ENCODE results near the gene ADAMTS12. TPM values are rescaled to one million over a fixed set of nuclear protein-coding genes. Genes with fewer than 3 reads are reported as not detected.

The ADAMTS12 gene
- total RNA-seq, 1 experiment from 2014 or later = not detected

DNA sequence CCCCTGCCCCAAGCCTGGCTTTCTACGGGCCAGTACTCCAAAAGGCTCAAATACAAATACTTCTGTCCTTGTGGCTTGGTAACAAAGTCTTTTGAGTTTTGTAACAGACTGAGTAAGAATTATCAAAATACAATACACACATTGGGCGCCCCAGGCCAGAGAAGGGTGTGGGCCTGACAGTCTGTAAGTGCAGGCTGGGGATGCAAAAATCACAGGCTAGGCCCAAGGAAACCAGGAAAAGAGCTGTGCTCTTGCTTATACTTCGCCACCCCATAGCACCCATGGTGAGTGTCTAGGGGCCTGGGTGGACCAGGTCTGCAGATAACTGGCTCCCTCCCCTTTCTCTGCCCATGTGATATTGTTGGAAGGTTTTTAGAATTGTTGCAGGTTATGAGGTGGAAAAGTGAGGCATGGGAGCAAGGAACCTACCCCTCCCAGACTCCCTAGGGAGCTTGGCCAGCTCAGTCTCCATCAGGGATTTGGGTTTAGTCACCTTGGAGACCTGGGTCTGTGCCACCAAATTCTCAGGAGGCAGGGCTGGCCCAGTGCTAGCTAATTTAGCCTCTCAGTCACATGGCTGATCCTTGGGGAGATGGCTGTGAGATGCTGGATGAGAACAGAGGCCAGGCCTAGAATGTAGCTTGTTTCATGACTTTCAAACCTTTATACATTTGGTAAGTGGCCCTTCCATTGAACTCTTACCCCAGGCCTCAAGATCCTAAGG lies 378.2 kb downstream of the ADAMTS12 start:
- Histone ChIP-seq H3K4me2 (ENCODE audit: low read depth, low read length, poor library complexity, severe bottlenecking) (no peak overlapping the region), H4K20me1 (ENCODE audit: insufficient read depth, low read depth, low read length) (no peaks in the 10 kb centered on the region), H3K79me2 (ENCODE audit: low read length) (no peaks in the 10 kb centered on the region), H3K9ac (ENCODE audit: low read length) (no peak overlapping the region), H3K27me3 (ENCODE audit: low read length) (no peaks in the 10 kb centered on the region), H2AFZ (ENCODE audit: low read length) (no peak overlapping the region), H3K36me3 (ENCODE audit: insufficient read depth, low read length) (no peaks in the 10 kb centered on the region), H3K4me3 (ENCODE audit: low read length) (no peak overlapping the region), H3K27ac (ENCODE audit: low read length) (no peak overlapping the region), H3K9me3 (ENCODE audit: low read length) (no peaks in the 10 kb centered on the region), H3K4me1 (ENCODE audit: low read length) (no peaks in the 10 kb centered on the region), H3K9me2 (replicated peaks; ENCODE audit: insufficient read depth, low read length) (no peaks in the 10 kb centered on the region)
- no peak for DNase-seq

DNA sequence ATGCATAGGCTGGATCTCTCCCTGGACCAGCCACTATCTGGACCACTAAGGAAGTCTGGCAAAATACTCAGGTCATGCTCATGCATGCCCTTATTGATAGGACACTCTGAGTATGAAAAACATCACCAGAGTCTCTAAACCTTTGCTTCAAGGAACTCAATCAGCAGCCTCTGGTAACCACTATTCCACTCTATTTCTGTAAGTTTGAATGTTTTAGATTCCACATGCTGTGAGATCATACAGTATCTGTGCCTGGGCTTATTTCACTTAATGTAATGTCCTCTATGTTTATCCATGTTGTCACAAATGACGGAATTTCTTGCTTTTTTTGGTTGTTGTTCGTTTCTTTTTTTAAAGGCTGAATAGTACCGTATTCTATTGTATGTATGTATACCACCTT lies 382.8 kb downstream of the ADAMTS12 start:
- Histone ChIP-seq H4K20me1 (ENCODE audit: insufficient read depth, low read depth, low read length) (no peaks in the 10 kb centered on the region), H3K36me3 (ENCODE audit: insufficient read depth, low read length) (no peaks in the 10 kb centered on the region), H3K4me3 (ENCODE audit: low read length) (no peak overlapping the region), H2AFZ (ENCODE audit: low read length) (no peak overlapping the region), H3K9me3 (ENCODE audit: low read length) (no peaks in the 10 kb centered on the region), H3K4me1 (ENCODE audit: low read length) (no peaks in the 10 kb centered on the region), H3K79me2 (ENCODE audit: low read length) (no peaks in the 10 kb centered on the region), H3K27ac (ENCODE audit: low read length) (no peak overlapping the region), H3K4me2 (ENCODE audit: low read depth, low read length, poor library complexity, severe bottlenecking) (no peak overlapping the region), H3K9ac (ENCODE audit: low read length) (no peak overlapping the region), H3K27me3 (ENCODE audit: low read length) (no peaks in the 10 kb centered on the region), H3K9me2 (replicated peaks; ENCODE audit: insufficient read depth, low read length) (no peaks in the 10 kb centered on the region)
- DNase-seq = no peak

DNA sequence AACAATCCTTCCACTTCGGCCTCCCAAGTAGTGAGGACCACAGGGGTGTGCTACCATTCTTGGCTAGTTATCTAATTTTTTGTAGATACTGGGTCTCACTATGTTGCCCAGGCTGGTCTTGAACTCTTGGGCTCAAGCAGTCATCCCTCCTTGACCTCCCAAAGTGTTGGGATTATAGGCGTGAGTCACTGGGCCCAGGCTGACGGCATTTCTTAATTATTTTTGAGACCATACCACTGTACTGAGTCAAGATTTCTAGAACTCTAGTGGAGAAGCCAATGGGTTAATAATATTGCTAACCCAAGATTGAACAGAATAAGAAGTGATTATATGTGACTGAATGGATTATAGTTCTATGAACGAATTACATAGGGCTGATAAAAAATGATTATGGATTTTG lies 384.4 kb downstream of the ADAMTS12 start:
- Histone ChIP-seq H3K79me2 (ENCODE audit: low read length) (no peaks in the 10 kb centered on the region), H3K4me1 (ENCODE audit: low read length) (no peaks in the 10 kb centered on the region), H2AFZ (ENCODE audit: low read length) (no peak overlapping the region), H3K36me3 (ENCODE audit: insufficient read depth, low read length) (no peaks in the 10 kb centered on the region), H3K9me3 (ENCODE audit: low read length) (no peaks in the 10 kb centered on the region), H3K27ac (ENCODE audit: low read length) (no peak overlapping the region), H3K4me2 (ENCODE audit: low read depth, low read length, poor library complexity, severe bottlenecking) (no peak overlapping the region), H4K20me1 (ENCODE audit: insufficient read depth, low read depth, low read length) (no peaks in the 10 kb centered on the region), H3K9ac (ENCODE audit: low read length) (no peak overlapping the region), H3K9me2 (replicated peaks; ENCODE audit: insufficient read depth, low read length) (no peaks in the 10 kb centered on the region), H3K27me3 (ENCODE audit: low read length) (no peaks in the 10 kb centered on the region), H3K4me3 (ENCODE audit: low read length) (no peak overlapping the region)
- DNase-seq = no peak

DNA sequence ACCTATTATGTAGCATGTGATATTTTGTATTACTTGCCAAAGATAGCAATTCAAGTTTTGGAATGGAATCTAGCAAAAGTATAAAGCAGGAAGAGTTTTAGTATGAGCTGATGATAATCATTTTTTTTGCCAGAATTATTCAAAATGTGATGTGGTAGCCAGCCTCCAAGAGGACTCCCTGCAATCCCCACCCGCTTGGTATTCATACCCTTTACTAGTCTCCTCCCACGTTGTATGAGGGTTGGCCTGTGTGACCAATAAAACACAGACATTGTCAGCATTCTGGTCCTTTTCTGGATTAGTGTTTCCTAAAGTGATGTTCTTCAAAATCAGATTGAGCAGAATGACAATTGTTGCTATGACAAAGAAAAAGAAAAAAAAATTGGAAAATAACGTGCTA lies 387.2 kb downstream of the ADAMTS12 start:
- H4K20me1 ChIP-seq (ENCODE audit: insufficient read depth, low read depth, low read length) = no peaks in the 10 kb centered on the region
- no peak overlapping the region for H3K4me2 ChIP-seq (ENCODE audit: low read depth, low read length, poor library complexity, severe bottlenecking)

DNA sequence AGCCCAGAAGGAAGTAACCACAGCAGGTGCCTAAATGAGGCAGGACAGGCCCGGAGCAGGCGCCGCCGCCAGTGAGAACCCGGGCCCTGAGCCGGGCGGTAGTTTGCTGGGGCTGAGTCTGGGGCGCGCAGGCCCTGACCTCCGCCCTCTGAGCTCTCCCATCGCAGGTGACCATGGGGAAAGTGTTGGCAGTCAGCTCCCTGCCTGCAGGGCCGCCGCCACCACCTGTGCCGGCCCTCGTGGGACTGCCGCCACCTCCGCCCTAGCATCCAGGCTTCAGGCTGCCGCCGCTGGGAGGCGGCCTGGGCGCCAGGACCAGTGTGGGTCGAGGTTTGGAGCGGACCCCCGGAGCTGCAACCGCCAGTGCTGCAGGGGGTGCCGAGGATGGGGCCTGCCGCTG lies 389.9 kb downstream of the ADAMTS12 start:
- no peaks in the 10 kb centered on the region for H3K27me3 ChIP-seq (ENCODE audit: low read length)
- no peaks in the 10 kb centered on the region for H3K4me1 ChIP-seq (ENCODE audit: low read length)
- no peak for DNase-seq
- no peaks in the 10 kb centered on the region for H3K9me3 ChIP-seq (ENCODE audit: low read length)
- H3K9ac ChIP-seq (ENCODE audit: low read length) = no peak overlapping the region
- no peak overlapping the region for H3K4me2 ChIP-seq (ENCODE audit: low read depth, low read length, poor library complexity, severe bottlenecking)
- no peak overlapping the region for H3K4me3 ChIP-seq (ENCODE audit: low read length)
- no peak overlapping the region for H2AFZ ChIP-seq (ENCODE audit: low read length)
- no peaks in the 10 kb centered on the region for H4K20me1 ChIP-seq (ENCODE audit: insufficient read depth, low read depth, low read length)
- H3K36me3 ChIP-seq (ENCODE audit: insufficient read depth, low read length) = no peaks in the 10 kb centered on the region
- no peaks in the 10 kb centered on the region for H3K79me2 ChIP-seq (ENCODE audit: low read length)
- no peak overlapping the region for H3K27ac ChIP-seq (ENCODE audit: low read length)
- no peaks in the 10 kb centered on the region for H3K9me2 ChIP-seq (replicated peaks; ENCODE audit: insufficient read depth, low read length)

More for the DNA sequence above, 387.2 kb downstream of the ADAMTS12 start:
- Histone ChIP-seq H3K27ac (ENCODE audit: low read length) (no peak overlapping the region), H3K79me2 (ENCODE audit: low read length) (no peaks in the 10 kb centered on the region), H2AFZ (ENCODE audit: low read length) (no peak overlapping the region), H3K4me3 (ENCODE audit: low read length) (no peak overlapping the region), H3K27me3 (ENCODE audit: low read length) (no peaks in the 10 kb centered on the region), H3K9ac (ENCODE audit: low read length) (no peak overlapping the region), H3K4me1 (ENCODE audit: low read length) (no peaks in the 10 kb centered on the region), H3K9me2 (replicated peaks; ENCODE audit: insufficient read depth, low read length) (no peaks in the 10 kb centered on the region), H3K36me3 (ENCODE audit: insufficient read depth, low read length) (no peaks in the 10 kb centered on the region), H3K9me3 (ENCODE audit: low read length) (no peaks in the 10 kb centered on the region)
- no peak for DNase-seq

DNA sequence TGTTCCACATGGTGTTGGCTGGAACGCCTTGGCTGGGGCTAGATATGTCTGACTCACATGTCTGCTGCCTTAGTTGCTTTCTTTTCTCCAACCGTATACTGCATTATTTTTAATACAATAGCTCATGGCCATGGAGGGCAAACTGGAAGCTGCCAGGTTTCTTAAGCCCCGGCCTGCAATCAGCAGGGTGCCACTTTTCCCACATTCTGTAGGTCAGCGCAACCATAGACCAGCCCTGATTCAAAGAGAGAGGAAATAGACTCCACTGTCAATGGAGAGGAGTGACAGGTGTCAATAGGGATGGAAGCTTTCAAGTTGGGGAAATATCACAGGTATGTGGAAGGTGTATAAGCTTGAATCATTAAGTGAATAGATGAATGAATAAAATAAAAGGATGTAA lies 390.5 kb downstream of the ADAMTS12 start:
- no peaks in the 10 kb centered on the region for H3K79me2 ChIP-seq (ENCODE audit: low read length)
- no peak overlapping the region for H3K9ac ChIP-seq (ENCODE audit: low read length)
- H3K9me3 ChIP-seq (ENCODE audit: low read length) = no peaks in the 10 kb centered on the region
- no peak for DNase-seq
- H2AFZ ChIP-seq (ENCODE audit: low read length) = no peak overlapping the region
- no peaks in the 10 kb centered on the region for H3K9me2 ChIP-seq (replicated peaks; ENCODE audit: insufficient read depth, low read length)
- H4K20me1 ChIP-seq (ENCODE audit: insufficient read depth, low read depth, low read length) = no peaks in the 10 kb centered on the region
- H3K36me3 ChIP-seq (ENCODE audit: insufficient read depth, low read length) = no peaks in the 10 kb centered on the region
- H3K27me3 ChIP-seq (ENCODE audit: low read length) = no peaks in the 10 kb centered on the region
- no peaks in the 10 kb centered on the region for H3K4me1 ChIP-seq (ENCODE audit: low read length)
- H3K27ac ChIP-seq (ENCODE audit: low read length) = no peak overlapping the region
- no peak overlapping the region for H3K4me2 ChIP-seq (ENCODE audit: low read depth, low read length, poor library complexity, severe bottlenecking)
- no peak overlapping the region for H3K4me3 ChIP-seq (ENCODE audit: low read length)

DNA sequence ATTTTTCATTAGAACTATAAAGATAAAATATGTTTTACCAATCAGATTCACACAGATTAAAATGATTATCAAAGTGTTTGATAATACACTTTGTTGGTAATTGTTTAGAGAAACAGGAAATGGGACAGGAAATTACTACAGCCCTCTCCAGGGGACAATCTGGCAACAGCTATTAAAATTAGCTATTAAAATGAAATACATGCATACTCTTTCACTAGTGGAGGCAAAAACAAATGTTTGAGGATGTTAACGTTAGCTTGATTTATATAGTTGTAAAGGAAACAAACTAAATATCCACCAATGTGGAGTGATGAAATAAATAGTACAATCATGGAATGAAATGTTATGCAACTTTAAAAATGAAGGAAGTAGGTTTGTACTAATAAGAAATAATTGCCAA lies 397.3 kb downstream of the ADAMTS12 start:
- no peak overlapping the region for H3K27ac ChIP-seq (ENCODE audit: low read length)
- DNase-seq = no peak
- H3K9ac ChIP-seq (ENCODE audit: low read length) = no peak overlapping the region
- H3K9me2 ChIP-seq (replicated peaks; ENCODE audit: insufficient read depth, low read length) = no peaks in the 10 kb centered on the region
- no peaks in the 10 kb centered on the region for H3K4me1 ChIP-seq (ENCODE audit: low read length)
- no peaks in the 10 kb centered on the region for H3K36me3 ChIP-seq (ENCODE audit: insufficient read depth, low read length)
- H2AFZ ChIP-seq (ENCODE audit: low read length) = no peak overlapping the region
- H3K9me3 ChIP-seq (ENCODE audit: low read length) = no peaks in the 10 kb centered on the region
- no peaks in the 10 kb centered on the region for H3K79me2 ChIP-seq (ENCODE audit: low read length)
- no peaks in the 10 kb centered on the region for H4K20me1 ChIP-seq (ENCODE audit: insufficient read depth, low read depth, low read length)
- no peak overlapping the region for H3K4me3 ChIP-seq (ENCODE audit: low read length)
- no peak overlapping the region for H3K4me2 ChIP-seq (ENCODE audit: low read depth, low read length, poor library complexity, severe bottlenecking)
- no peaks in the 10 kb centered on the region for H3K27me3 ChIP-seq (ENCODE audit: low read length)

DNA sequence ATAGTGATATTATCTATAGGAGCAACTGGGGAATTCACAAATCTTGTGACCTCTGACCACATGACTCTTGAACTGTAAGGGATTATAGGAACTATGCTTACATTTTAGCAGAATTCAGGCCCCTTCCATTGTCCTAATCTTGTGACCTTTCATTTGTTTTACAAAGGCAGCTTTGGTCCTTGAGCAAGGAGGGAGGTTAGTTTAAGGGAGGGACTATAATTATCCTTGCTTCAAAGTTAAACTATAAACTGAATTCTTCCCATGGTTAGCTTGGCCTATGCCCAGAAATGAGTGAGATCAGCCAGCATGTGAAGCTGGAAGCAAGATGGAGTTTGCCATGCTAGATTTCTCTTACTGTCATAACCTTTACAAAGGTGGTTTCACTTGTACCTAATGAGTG lies 399.8 kb downstream of the ADAMTS12 start:
- Histone ChIP-seq H3K36me3 (ENCODE audit: insufficient read depth, low read length) (no peaks in the 10 kb centered on the region), H3K4me2 (ENCODE audit: low read depth, low read length, poor library complexity, severe bottlenecking) (no peak overlapping the region), H3K9ac (ENCODE audit: low read length) (no peak overlapping the region), H3K27ac (ENCODE audit: low read length) (no peak overlapping the region), H3K9me2 (replicated peaks; ENCODE audit: insufficient read depth, low read length) (no peaks in the 10 kb centered on the region), H4K20me1 (ENCODE audit: insufficient read depth, low read depth, low read length) (no peaks in the 10 kb centered on the region), H3K9me3 (ENCODE audit: low read length) (no peaks in the 10 kb centered on the region), H3K4me1 (ENCODE audit: low read length) (no peaks in the 10 kb centered on the region), H3K27me3 (ENCODE audit: low read length) (no peaks in the 10 kb centered on the region), H3K4me3 (ENCODE audit: low read length) (no peak overlapping the region), H3K79me2 (ENCODE audit: low read length) (no peaks in the 10 kb centered on the region), H2AFZ (ENCODE audit: low read length) (no peak overlapping the region)
- DNase-seq = no peak

Measured in Karpas-422 (cell line).